ENCODE data around the gene ADAP1.
"Not testable (repeated sequence)": the region's sequence is repeated elsewhere in the genome, so short reads cannot be mapped to it uniquely, and the experiment has no call there.

The ADAP1 gene

GRCh38 chr7:963236-964078, 9.0 kb upstream of the ADAP1 start (continued):
- TF ChIP-seq HOXC10 (CRISPR knock-in tag; IDR thresholded peaks at IDR 0.05) (no peak), ZNF518A (tag by site-specific recombination; conservative IDR thresholded peaks at IDR 0.05; ENCODE audit: low read depth) (no peak)

GRCh38 chr7:962401-963081, 8.1 kb upstream of the ADAP1 start:
- Histone ChIP-seq H3K4me3 (ENCODE audit: low read depth, low read length) (no peak overlapping the region), H3K4me1 (ENCODE audit: control insufficient read depth, insufficient read depth, low read length) (no peaks in the 10 kb centered on the region), H3K36me3 (ENCODE audit: control insufficient read depth in 2 of 2, insufficient read depth in 1 of 2, low read length in 2 of 2) (peaks cover 0 to 6% of the 10 kb centered on the region in 2 experiments; a peak in 2 of 3 replicates), H3K27ac (ENCODE audit: extremely low read depth, low read depth, low read length) (no peak overlapping the region), H3K9me3 (ENCODE audit: control insufficient read depth, insufficient read depth, low read depth, low read length) (no peaks in the 10 kb centered on the region)
- ChIA-PET POLR2A (no interaction called here), CTCF (no interaction called here)
- TF ChIP-seq PRDM4 (tag by site-specific recombination; IDR thresholded peaks at IDR 0.05), result no peak

- TF ChIP-seq ZNF501 (tag by site-specific recombination; IDR thresholded peaks at IDR 0.05) (no peak), ZNF155 (tag by site-specific recombination; IDR thresholded peaks at IDR 0.05) (no peak), ZBTB17 (tag by site-specific recombination; IDR thresholded peaks at IDR 0.05) (peak; percentile 65)
- CTCF ChIA-PET, result interaction anchor here (0.7 kb wide), 1 partner anchor 52 kb away, joined by 3 read pairs; no protein-coding TSS in a partner anchor
Observed at GRCh38 chr7:961546-962400, 7.3 kb upstream of the ADAP1 start.

GRCh38 chr7:960972-961371, 6.5 kb upstream of the ADAP1 start:
- H3K4me3 ChIP-seq (ENCODE audit: low read depth, low read length); POLR2A ChIA-PET; H3K4me1 ChIP-seq (ENCODE audit: control insufficient read depth, insufficient read depth, low read length); H3K27ac ChIP-seq (ENCODE audit: extremely low read depth, low read depth, low read length); H3K36me3 ChIP-seq (ENCODE audit: control insufficient read depth in 2 of 2, insufficient read depth in 1 of 2, low read length in 2 of 2); H3K9me3 ChIP-seq (ENCODE audit: control insufficient read depth, insufficient read depth, low read depth, low read length): not testable (repeated sequence)
- CTCF ChIA-PET, result interaction anchor here (0.7 kb wide), 1 partner anchor 51 kb away, joined by 3 read pairs; no protein-coding TSS in a partner anchor

More at GRCh38 chr7:961546-962400, 7.3 kb upstream of the ADAP1 start:
- POLR2A ChIA-PET, result no interaction called here
- H3K4me3 ChIP-seq (ENCODE audit: low read depth, low read length), result no peak overlapping the region
- H3K9me3 ChIP-seq (ENCODE audit: control insufficient read depth, insufficient read depth, low read depth, low read length), result no peaks in the 10 kb centered on the region
- no peak overlapping the region for H3K27ac ChIP-seq (ENCODE audit: extremely low read depth, low read depth, low read length)
- no peaks in the 10 kb centered on the region for H3K4me1 ChIP-seq (ENCODE audit: control insufficient read depth, insufficient read depth, low read length)
- H3K36me3 ChIP-seq (ENCODE audit: control insufficient read depth in 2 of 2, insufficient read depth in 1 of 2, low read length in 2 of 2), result no peaks in the 10 kb centered on the region; a peak in 1 of 3 replicates
